ENCODE results near the gene PSMB2. TPM values are rescaled to one million over a fixed set of nuclear protein-coding genes. Genes with fewer than 3 reads are reported as not detected.

PSMB2 gene
- total and polyA plus RNA-seq, 2 donors = 20.8 to 46.1 TPM

DNA sequence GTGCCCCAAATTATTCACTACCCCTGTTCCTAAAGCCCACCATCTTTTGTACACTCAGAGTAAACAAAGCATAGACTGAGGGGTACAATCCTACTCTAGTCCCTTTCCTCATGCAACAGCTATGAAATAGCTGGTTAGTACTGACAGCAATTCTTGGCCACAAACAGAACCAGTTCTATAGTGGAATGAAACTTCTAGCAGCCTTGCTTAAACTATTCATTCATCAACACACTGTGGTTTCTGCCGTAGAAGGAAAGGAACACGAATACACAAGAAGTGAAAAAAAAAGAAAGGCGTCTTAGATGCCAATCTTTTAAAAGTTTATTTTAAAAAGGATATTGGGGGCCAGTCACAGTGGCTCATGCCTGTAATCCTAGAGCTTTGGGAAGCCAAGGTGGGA lies 9.9 kb downstream of the PSMB2 start:
- Histone ChIP-seq H3K27ac (ENCODE audit: low read depth) (no peak overlapping the region), H3K36me3 (ENCODE audit: insufficient read depth) (peaks cover 9% of the 10 kb centered on the region), H3K4me1 (ENCODE audit: insufficient read depth) (no peaks in the 10 kb centered on the region), H3K4me3 (ENCODE audit: low read depth, low read length) (no peak overlapping the region)
- 91% methylated on average over 3 of the region's 3 CpGs for whole genome bisulfite sequencing
- DNase-seq (ENCODE audit: extremely low spot score) = no peak

- peaks cover 9% of the 10 kb centered on the region for H3K36me3 ChIP-seq (ENCODE audit: insufficient read depth)
These were observed 12.3 kb downstream of the PSMB2 start for GRCh38 chr1:35629051-35629450.

DNA sequence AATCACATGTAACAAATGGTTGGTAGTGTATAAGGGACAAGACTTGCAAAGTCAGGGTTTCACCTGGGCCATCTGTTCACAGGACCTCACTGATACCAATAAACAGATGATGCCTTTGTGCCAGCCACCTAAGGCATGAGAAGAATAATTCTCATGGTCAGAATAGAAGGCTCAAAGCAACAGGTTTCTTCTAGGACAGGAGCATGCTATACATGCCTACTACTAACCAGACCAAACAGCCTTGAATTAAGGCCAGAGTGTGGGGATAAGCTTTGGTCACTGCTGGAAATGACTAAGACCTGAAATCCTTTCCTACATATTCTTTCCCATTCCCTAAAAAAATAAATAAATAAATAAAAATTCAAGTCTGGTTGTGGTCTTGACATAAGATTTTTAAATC lies 17.5 kb downstream of the PSMB2 start:
- H3K4me1 ChIP-seq (ENCODE audit: insufficient read depth) = no peaks in the 10 kb centered on the region
- no peak for DNase-seq (ENCODE audit: extremely low spot score)
- no peaks in the 10 kb centered on the region for H3K36me3 ChIP-seq (ENCODE audit: insufficient read depth)
- H3K4me3 ChIP-seq (ENCODE audit: low read depth, low read length) = no peak overlapping the region
- no peak overlapping the region for H3K27ac ChIP-seq (ENCODE audit: low read depth)

More at GRCh38 chr1:35629051-35629450, 12.3 kb downstream of the PSMB2 start:
- Histone ChIP-seq H3K4me1 (ENCODE audit: insufficient read depth) (no peaks in the 10 kb centered on the region), H3K27ac (ENCODE audit: low read depth) (no peak overlapping the region), H3K4me3 (ENCODE audit: low read depth, low read length) (no peak overlapping the region)
- WGBS = 67% methylated on average over 2 of the region's 2 CpGs
- DNase-seq (ENCODE audit: extremely low spot score) = no peak

GRCh38 chr1:35622510-35623178 lies 18.7 kb downstream of the PSMB2 start:
- Histone ChIP-seq H3K4me3 (ENCODE audit: low read depth, low read length) (no peak overlapping the region), H3K4me1 (ENCODE audit: insufficient read depth) (no peaks in the 10 kb centered on the region), H3K27ac (ENCODE audit: low read depth) (no peak overlapping the region), H3K36me3 (ENCODE audit: insufficient read depth) (no peaks in the 10 kb centered on the region)
- DNase-seq (ENCODE audit: extremely low spot score) = no peak
- 80% methylated on average over 4 of the region's 4 CpGs for WGBS

DNA sequence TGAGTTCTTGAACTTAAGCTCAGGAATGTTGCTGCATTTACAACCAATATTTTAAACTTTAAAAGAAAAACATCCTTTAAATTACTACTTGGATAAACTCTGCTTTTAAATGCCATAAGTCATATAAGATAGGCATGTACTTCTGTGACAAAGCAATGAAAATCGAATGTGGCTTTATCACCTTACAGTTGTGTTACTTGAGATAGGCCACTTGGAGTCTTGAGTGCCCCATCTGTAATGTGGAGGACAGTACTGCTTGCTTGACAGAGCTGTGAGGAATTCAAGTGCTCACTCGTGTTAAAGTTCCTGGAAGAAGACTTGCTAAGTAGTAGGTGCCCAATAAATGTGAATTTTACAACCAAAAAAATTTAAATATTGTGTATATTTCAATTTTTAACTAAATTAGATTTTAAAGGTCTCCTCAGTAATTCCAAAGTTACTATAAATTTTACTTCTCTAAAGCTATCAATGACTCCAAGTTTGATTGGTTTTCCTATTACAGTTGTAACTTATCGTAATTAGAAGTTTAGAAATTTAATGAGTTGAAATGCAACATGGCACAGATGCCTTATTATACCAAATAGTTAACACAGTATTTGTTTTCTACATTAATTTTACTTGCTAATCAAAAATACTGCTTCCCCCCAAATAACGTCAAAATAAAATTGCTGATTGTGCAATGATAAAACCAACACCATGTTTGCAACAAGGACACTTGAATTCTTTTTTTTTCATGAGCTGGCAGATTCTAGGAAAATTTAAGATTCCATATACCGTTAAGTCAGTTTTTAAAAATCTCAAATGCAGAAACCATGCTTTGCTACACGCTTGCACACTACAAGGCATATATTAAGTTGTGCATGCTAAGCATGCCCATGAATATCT lies 21.8 kb downstream of the PSMB2 start:
- DNase-seq (ENCODE audit: extremely low spot score) = no peak
- no peaks in the 10 kb centered on the region for H3K36me3 ChIP-seq (ENCODE audit: insufficient read depth)
- no peaks in the 10 kb centered on the region for H3K4me1 ChIP-seq (ENCODE audit: insufficient read depth)
- no peak overlapping the region for H3K4me3 ChIP-seq (ENCODE audit: low read depth, low read length)
- 85% methylated on average over 6 of the region's 6 CpGs for WGBS
- no peak overlapping the region for H3K27ac ChIP-seq (ENCODE audit: low read depth)

DNA sequence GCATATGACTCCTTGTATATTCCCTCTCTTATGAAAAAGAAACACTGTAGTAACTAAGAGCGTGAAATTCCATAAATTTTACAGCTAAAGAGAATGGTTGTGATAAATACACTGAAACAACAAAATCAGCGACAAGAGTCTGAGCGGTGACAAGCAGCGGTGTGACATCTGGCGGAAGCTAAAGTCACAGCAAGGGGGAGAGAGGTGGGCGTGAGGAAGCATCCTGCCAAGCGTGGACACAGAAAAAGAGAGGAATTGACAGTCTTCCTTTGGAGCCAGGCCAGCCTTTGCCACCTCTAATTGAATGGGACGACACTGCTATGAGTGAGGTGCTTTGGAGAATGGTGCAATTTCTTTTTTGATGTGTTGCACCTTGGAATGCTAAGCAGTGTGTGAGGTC lies 25.9 kb downstream of the PSMB2 start:
- no peak for DNase-seq (ENCODE audit: extremely low spot score)
- Histone ChIP-seq H3K4me3 (ENCODE audit: low read depth, low read length) (no peak overlapping the region), H3K4me1 (ENCODE audit: insufficient read depth) (no peaks in the 10 kb centered on the region), H3K27ac (ENCODE audit: low read depth) (no peak overlapping the region), H3K36me3 (ENCODE audit: insufficient read depth) (no peaks in the 10 kb centered on the region)
- 92% methylated on average over 8 of the region's 8 CpGs for WGBS

DNA sequence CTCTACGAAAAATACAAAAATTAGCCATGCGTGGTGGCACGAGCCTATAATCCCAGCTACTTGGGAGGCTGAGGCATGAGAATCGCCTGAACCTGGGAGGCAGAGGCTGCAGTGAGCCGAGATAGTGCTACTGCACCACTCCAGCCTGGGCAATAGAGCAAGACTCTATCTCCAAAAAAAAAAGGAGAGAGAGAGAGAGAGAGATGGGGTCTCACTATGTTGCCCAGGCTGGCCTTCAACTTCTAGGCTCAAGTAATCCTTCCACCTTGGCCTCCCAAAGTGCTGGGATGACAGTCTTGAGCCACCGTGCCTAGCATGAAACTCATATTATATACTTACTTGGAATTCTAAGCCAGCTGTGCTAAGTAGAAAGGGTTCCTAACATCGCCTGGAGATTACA lies 29.7 kb downstream of the PSMB2 start:
- Histone ChIP-seq H3K27ac (ENCODE audit: low read depth) (no peak overlapping the region), H3K4me1 (ENCODE audit: insufficient read depth) (no peaks in the 10 kb centered on the region), H3K4me3 (ENCODE audit: low read depth, low read length) (no peak overlapping the region), H3K36me3 (ENCODE audit: insufficient read depth) (peaks cover 4% of the 10 kb centered on the region)
- WGBS = 96% methylated on average over 7 of the region's 7 CpGs
- no peak for DNase-seq (ENCODE audit: extremely low spot score)

DNA sequence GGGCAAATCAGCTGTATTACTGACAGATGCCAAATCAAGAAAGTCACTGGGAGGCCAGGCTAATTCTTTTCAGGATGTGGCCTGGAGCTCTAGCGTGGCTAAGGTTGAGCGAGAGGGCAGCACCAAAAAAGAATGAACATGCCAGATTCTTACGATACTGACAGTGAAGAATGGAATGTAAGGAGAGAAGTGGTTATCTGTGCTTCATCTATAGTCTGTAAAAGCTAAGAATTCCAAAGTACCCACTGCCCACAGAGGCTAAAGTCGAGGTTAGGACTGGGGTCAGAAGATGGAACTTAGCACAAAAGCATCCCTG lies 35.5 kb downstream of the PSMB2 start:
- H3K4me3 ChIP-seq (ENCODE audit: low read depth, low read length) = no peak overlapping the region
- no peak for DNase-seq (ENCODE audit: extremely low spot score)
- peaks cover 4% of the 10 kb centered on the region for H3K36me3 ChIP-seq (ENCODE audit: insufficient read depth)
- no peak overlapping the region for H3K27ac ChIP-seq (ENCODE audit: low read depth)
- H3K4me1 ChIP-seq (ENCODE audit: insufficient read depth) = no peaks in the 10 kb centered on the region
- 81% methylated on average over 4 of the region's 4 CpGs for WGBS

DNA sequence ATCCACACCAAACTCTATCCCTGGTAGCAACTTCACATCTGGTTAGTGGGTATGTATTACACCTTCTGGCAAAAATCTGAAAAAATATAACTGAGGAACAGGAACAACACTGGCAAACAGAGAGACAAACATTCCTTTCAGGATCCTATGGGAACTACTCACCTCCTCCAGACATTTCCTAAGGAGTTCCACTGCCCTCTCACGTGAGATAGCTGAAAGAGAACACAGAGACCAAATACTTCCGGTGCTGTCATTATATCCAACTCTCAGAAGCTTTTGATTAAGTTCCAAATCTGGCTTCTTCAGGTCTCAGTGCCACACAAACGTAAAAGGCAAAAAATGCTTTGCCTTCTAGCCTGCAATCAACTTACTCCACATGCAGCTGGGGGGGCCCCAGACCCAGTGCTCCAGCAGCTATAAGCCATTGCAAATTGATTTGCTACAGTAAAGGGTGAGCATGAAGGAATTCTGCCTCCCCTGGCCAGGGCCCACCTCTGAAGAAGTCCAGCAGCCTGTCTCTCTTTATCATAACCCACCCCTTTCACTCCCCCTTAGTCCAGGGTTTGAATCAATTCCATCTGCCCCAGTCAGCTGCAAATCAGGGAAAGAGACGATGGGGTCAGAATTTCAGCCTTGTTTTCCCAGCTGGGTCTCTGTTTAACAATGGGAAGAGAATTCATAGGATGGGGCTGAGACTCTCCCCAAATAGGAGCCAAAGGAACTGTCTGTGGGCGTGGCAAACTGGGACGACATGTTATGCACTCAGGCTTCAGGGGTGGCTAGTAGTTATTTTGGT lies 36.1 kb downstream of the PSMB2 start:
- Histone ChIP-seq H3K4me3 (ENCODE audit: low read depth, low read length) (no peak overlapping the region), H3K36me3 (ENCODE audit: insufficient read depth) (peaks cover 4% of the 10 kb centered on the region), H3K4me1 (ENCODE audit: insufficient read depth) (no peaks in the 10 kb centered on the region), H3K27ac (ENCODE audit: low read depth) (no peak overlapping the region)
- DNase-seq (ENCODE audit: extremely low spot score) = no peak
- WGBS = 81% methylated on average over 6 of the region's 6 CpGs

- peaks cover 2% of the 10 kb centered on the region for H3K36me3 ChIP-seq (ENCODE audit: insufficient read depth)
- WGBS = 82% methylated on average over 4 of the region's 4 CpGs
- DNase-seq (ENCODE audit: extremely low spot score) = no peak
- no peak overlapping the region for H3K4me3 ChIP-seq (ENCODE audit: low read depth, low read length)
- H3K27ac ChIP-seq (ENCODE audit: low read depth) = no peak overlapping the region
- H3K4me1 ChIP-seq (ENCODE audit: insufficient read depth) = no peaks in the 10 kb centered on the region
These were observed 37.4 kb downstream of the PSMB2 start for GRCh38 chr1:35603941-35604340.

GRCh38 chr1:35603468-35603867 lies 37.9 kb downstream of the PSMB2 start:
- Histone ChIP-seq H3K4me1 (ENCODE audit: insufficient read depth) (no peaks in the 10 kb centered on the region), H3K4me3 (ENCODE audit: low read depth, low read length) (no peak overlapping the region), H3K36me3 (ENCODE audit: insufficient read depth) (no peaks in the 10 kb centered on the region), H3K27ac (ENCODE audit: low read depth) (no peak overlapping the region)
- no peak for DNase-seq (ENCODE audit: extremely low spot score)
- 63% methylated on average over 3 of the region's 3 CpGs for WGBS

GRCh38 chr1:35600593-35600992 lies 40.7 kb downstream of the PSMB2 start:
- WGBS = 94% methylated on average over 3 of the region's 3 CpGs
- DNase-seq (ENCODE audit: extremely low spot score) = no peak
- Histone ChIP-seq H3K27ac (ENCODE audit: low read depth) (no peak overlapping the region), H3K36me3 (ENCODE audit: insufficient read depth) (no peaks in the 10 kb centered on the region), H3K4me1 (ENCODE audit: insufficient read depth) (no peaks in the 10 kb centered on the region), H3K4me3 (ENCODE audit: low read depth, low read length) (no peak overlapping the region)

- no peak overlapping the region for H3K27ac ChIP-seq (ENCODE audit: low read depth)
- H3K4me1 ChIP-seq (ENCODE audit: insufficient read depth) = no peaks in the 10 kb centered on the region
- DNase-seq (ENCODE audit: extremely low spot score) = no peak
- no peak overlapping the region for H3K4me3 ChIP-seq (ENCODE audit: low read depth, low read length)
- no peaks in the 10 kb centered on the region for H3K36me3 ChIP-seq (ENCODE audit: insufficient read depth)
- 61% methylated on average over 3 of the region's 3 CpGs for WGBS
These were observed 41.9 kb downstream of the PSMB2 start for GRCh38 chr1:35599411-35599810.

GRCh38 chr1:35598895-35599294 lies 42.4 kb downstream of the PSMB2 start:
- H3K4me3 ChIP-seq (ENCODE audit: low read depth, low read length) = no peak overlapping the region
- no peak overlapping the region for H3K27ac ChIP-seq (ENCODE audit: low read depth)
- WGBS = 66% methylated on average over 2 of the region's 2 CpGs
- no peaks in the 10 kb centered on the region for H3K4me1 ChIP-seq (ENCODE audit: insufficient read depth)
- DNase-seq (ENCODE audit: extremely low spot score) = no peak
- no peaks in the 10 kb centered on the region for H3K36me3 ChIP-seq (ENCODE audit: insufficient read depth)

All from urinary bladder (tissue), 4 donors.